K562 (cell line): ENCODE results near the gene ERCC3. TPM values are rescaled to one million over a fixed set of nuclear protein-coding genes. Genes with fewer than 3 reads are reported as not detected.
A peak's percentile ranks its signal among the peaks of the same experiment; 100 is the strongest.

Experiments used
- E2F1 ChIP-seq: sonication (generic); formaldehyde crosslinking; IDR thresholded peaks from 2 replicates; pipeline ENCODE4 v1.8.1; 2023; ENCODE audit warnings: mild to moderate bottlenecking, missing genetic modification reagents, moderate library complexity
- ELK1 ChIP-seq: sonication (generic); formaldehyde crosslinking; IDR thresholded peaks from 2 replicates; pipeline ENCODE4 v1.8.1; 2022; ENCODE audit warnings: missing genetic modification reagents
- ESRRB ChIP-seq: fragments of 250-450 bp; sonication (Bioruptor Pico); IDR thresholded peaks from 2 replicates; pipeline ENCODE4 v1.5.0; 2020; ENCODE audit warnings: mild to moderate bottlenecking, moderate library complexity, borderline replicate concordance
- EZH2 ChIP-seq: IDR thresholded peaks from 2 replicates; pipeline ENCODE4 v1.6.1; 2012; ENCODE audit warnings: low read depth, mild to moderate bottlenecking, inconsistent platforms, low read length, borderline replicate concordance
- FOXO4 ChIP-seq: fragments of 450-650 bp; formaldehyde crosslinking; IDR thresholded peaks from 2 replicates; pipeline ENCODE4 v1.4.0; 2020; ENCODE audit warnings: mild to moderate bottlenecking, moderate library complexity
- GMEB1 ChIP-seq: fragments of 250-450 bp; sonication (Bioruptor Pico); IDR thresholded peaks from 2 replicates; pipeline ENCODE4 v1.4.0; 2020; ENCODE audit warnings: mild to moderate bottlenecking
- HOXB6 ChIP-seq: fragments of 250-450 bp; sonication (Bioruptor Pico); IDR thresholded peaks from 2 replicates; pipeline ENCODE4 v1.5.1; 2022; ENCODE audit warnings: mild to moderate bottlenecking, borderline replicate concordance
- JUND ChIP-seq, 2 experiments: IDR thresholded peaks; 2 replicates in 1 of 2; 3 replicates in 1 of 2; pipeline ENCODE4 v1.6.1; 2011; ENCODE audit warnings: borderline replicate concordance in 2 of 2, low read depth in 2 of 2, low read length in 2 of 2, improper control_type of control experiment in 1 of 2, missing biosample characterization in 1 of 2, missing genetic modification characterization in 1 of 2, missing genetic modification reagents in 1 of 2
- MECOM ChIP-seq: fragments of 250-450 bp; sonication (Bioruptor Pico); IDR thresholded peaks from 2 replicates; pipeline ENCODE4 v1.8.0; 2022; ENCODE audit warnings: inconsistent platforms
- NBN ChIP-seq: fragments of 450-650 bp; IDR thresholded peaks from 2 replicates; pipeline ENCODE4 v1.6.1; 2016; ENCODE audit warnings: low read depth, mild to moderate bottlenecking
- NFRKB ChIP-seq: fragments of 450-650 bp; IDR thresholded peaks from 2 replicates; pipeline ENCODE4 v1.6.1; 2016; ENCODE audit warnings: low read depth
- PML ChIP-seq: IDR thresholded peaks from 2 replicates; pipeline ENCODE4 v1.6.1; 2012; ENCODE audit warnings: low read length, inconsistent platforms
- RBM22 ChIP-seq: fragments of 200-400 bp; formaldehyde crosslinking; IDR thresholded peaks from 2 replicates; pipeline ENCODE4 v1.6.1; 2018; ENCODE audit warnings: low read length, low read depth; ENCODE audit not compliant: poor library complexity, severe bottlenecking
- SMARCC2 ChIP-seq: fragments of 450-650 bp; IDR thresholded peaks from 2 replicates; pipeline ENCODE4 v1.6.1; 2017; ENCODE audit warnings: antibody characterized with exemption, moderate library complexity, mild to moderate bottlenecking, low read depth
- ZC3H4 ChIP-seq: sonication (generic); formaldehyde crosslinking; IDR thresholded peaks from 2 replicates; pipeline ENCODE4 v1.9.0; 2021; ENCODE audit warnings: missing genetic modification reagents, borderline replicate concordance
- ZC3H8 ChIP-seq: fragments of 450-650 bp; IDR thresholded peaks from 2 replicates; pipeline ENCODE4 v1.6.1; 2017
- ZFP1 ChIP-seq: fragments of 450-650 bp; formaldehyde crosslinking; IDR thresholded peaks from 2 replicates; pipeline ENCODE4 v1.4.0; 2020; ENCODE audit warnings: mild to moderate bottlenecking, mixed read lengths
- ZNF217 ChIP-seq: sonication (generic); formaldehyde crosslinking; IDR thresholded peaks from 2 replicates; pipeline ENCODE4 v1.8.0; 2022; ENCODE audit warnings: mild to moderate bottlenecking, missing genetic modification reagents
- ZNF253 ChIP-seq: fragments of 250-450 bp; sonication (Bioruptor Pico); conservative IDR thresholded peaks from 2 replicates; pipeline ENCODE4 v1.6.1; 2021; ENCODE audit warnings: mild to moderate bottlenecking
- ZNF398 ChIP-seq: fragments of 250-450 bp; sonication (Bioruptor Pico); IDR thresholded peaks from 2 replicates; pipeline ENCODE4 v1.8.0; 2021; ENCODE audit warnings: moderate library complexity, mild to moderate bottlenecking, inconsistent platforms
- ZNF583 ChIP-seq: fragments of 250-450 bp; sonication (Bioruptor Pico); IDR thresholded peaks from 2 replicates; pipeline ENCODE4 v1.4.0; 2020
- polyA plus RNA-seq, 8 experiments: library from polyadenylated mRNA; depleted of rRNA in 4 of 8; stranded (reverse) in 5 of 8; unstranded in 3 of 8; fragments of >200 nt; fragmentation: Nextera tagmentation in 2 of 8; fragmentation: Illumina TruSeq in 1 of 8; extraction: Ambion mirVana in 2 of 8; extraction: Trizol in 1 of 8; gene quantifications; 2 replicates each; pipeline versions ENCODE4 v1.2.1 to v1.2.3, GENCODE V29; 2011 to 2014; ENCODE audit warnings: inconsistent platforms in 1 of 8, missing spikeins in 1 of 8
- total RNA-seq, 7 experiments: library from RNA; depleted of rRNA in 6 of 7; stranded (reverse); fragments of >200 nt in 6 of 7; fragmentation: Illumina TruSeq in 2 of 7; extraction: Trizol in 2 of 7; gene quantifications; 2 replicates each; pipeline versions ENCODE4 v1.2.1 to v1.2.3, GENCODE V29; 2011 to 2021; ENCODE audit warnings: low replicate concordance in 1 of 7

ERCC3 gene
- total and polyA plus RNA-seq, 9 of the 15 experiments (the other 6 are each of a cell fraction or from before 2014, with no cell fraction given) = 17.9 to 61.5 (median 43.1) TPM

- TF ChIP-seq HOXB6 (no peak), RBM22 (no peak), ZNF398 (CRISPR knock-in tag) (no peak), ZNF253 (CRISPR knock-in tag) (no peak), EZH2 (no peak), ZNF583 (CRISPR knock-in tag) (peak; percentile 71; the same call in 1 of the 2 replicates), MECOM (CRISPR knock-in tag) (no peak), ZC3H4 (CRISPR knock-in tag) (no peak), ZFP1 (CRISPR knock-in tag) (no peak), ESRRB (CRISPR knock-in tag) (no peak), SMARCC2 (no peak), NBN (no peak), GMEB1 (CRISPR knock-in tag) (no peak), ELK1 (CRISPR knock-in tag) (no peak), NFRKB (peak; percentile 41; the same call in 1 of the 2 replicates), FOXO4 (CRISPR knock-in tag) (no peak), PML (peak; percentile 75), E2F1 (CRISPR knock-in tag) (peak; percentile 79; the same call in 1 of the 2 replicates), ZC3H8 (no peak), JUND (IDR thresholded peaks at IDR 0.05; ENCODE audit: borderline replicate concordance, low read depth, low read length) (peak; percentile 7; the same call in 1 of the 2 replicates), JUND (tag; IDR thresholded peaks at IDR 0.05; ENCODE audit: borderline replicate concordance, low read depth, low read length) (no peak; the same call in 2 of the 3 replicates), ZNF217 (CRISPR knock-in tag) (no peak)
Measured at GRCh38 chr2:127293748-127294562, at the start of gene ERCC3 (continued).
